SK-N-MC (cell line): ENCODE results near the gene CACNA1C.

ENCODE experiments used
- EZH2 ChIP-seq: fragments of 200-600 bp; sonication (generic); IDR thresholded peaks from one replicate; pipeline ENCODE4 v1.6.1; 2017; ENCODE audit warnings: antibody characterized with exemption
- POLR2AphosphoS5 ChIP-seq: IDR thresholded peaks from 2 replicates; pipeline ENCODE4 v1.6.1; 2012; ENCODE audit warnings: mild to moderate bottlenecking, low read depth, low read length, borderline replicate concordance

DNA sequence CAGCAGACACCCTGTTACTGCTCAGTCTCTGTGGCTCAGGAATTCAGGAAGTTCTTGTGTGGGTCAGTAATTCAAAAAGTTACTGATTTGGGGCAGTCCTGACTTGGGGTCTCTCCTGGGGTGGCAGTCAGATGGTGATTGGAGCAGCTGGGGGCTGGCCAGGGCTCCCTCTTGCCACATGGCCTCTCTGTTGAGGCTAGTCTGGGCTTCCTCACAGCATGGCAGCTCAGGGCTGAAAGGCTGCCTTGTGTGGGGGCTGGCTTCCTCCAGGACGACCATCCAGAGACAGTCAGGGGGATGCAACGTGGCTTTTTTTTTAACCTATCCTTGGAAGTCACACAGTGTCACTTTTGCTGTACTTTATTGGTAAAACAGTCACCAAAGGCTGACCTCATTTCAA is 61.3 kb downstream of the CACNA1C start:
- TF ChIP-seq EZH2 (no peak), POLR2AphosphoS5 (no peak)
